ENCODE results near the gene OPRD1. TPM values are rescaled to one million over a fixed set of nuclear protein-coding genes. Genes with fewer than 3 reads are reported as not detected.
A peak's percentile ranks its signal among the peaks of the same experiment; 100 is the strongest.

The OPRD1 gene
- total RNA-seq, 2 experiments from 2014 or later: 0.02 TPM; not detected in 1

DNA sequence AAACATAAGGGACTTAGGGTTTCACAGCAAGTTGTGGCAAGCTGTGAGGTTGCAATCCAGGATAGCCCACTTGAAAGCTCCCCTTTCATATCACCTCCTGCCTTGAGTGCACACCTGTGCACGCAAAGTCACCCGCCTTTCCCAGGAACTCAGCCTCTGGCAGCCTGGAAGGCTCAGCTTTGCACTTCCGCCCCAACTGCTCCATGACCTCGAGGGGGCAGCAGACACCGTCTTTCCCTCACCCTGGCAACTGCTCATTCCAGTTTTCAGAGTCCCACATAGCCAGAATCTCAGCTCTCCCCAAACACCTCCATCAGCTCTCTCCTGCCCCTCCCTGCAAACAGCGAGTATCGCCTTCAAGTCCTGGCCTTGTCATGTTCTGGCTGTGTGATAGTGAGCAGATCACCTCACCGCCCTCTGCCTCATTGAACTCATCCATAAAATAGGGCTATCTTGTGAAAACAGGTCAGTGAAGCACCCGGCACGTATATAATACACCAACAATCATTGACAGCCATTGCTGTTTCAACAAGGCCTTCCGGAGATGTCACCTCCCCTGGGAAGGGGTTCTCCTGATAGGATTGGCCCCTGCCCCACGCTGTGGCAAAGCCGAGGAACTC is 70.1 kb downstream of the OPRD1 start:
- DNase-seq: peak; percentile 85
- H3K27me3 Mint-ChIP-seq: no peaks in the 10 kb centered on the region
- H3K27ac Mint-ChIP-seq: peak overlapping the region; percentile 1
- H3K4me1 Mint-ChIP-seq (ENCODE audit: low read depth): peaks cover 35% of the 10 kb centered on the region
- no peak overlapping the region for H3K4me3 Mint-ChIP-seq
- ATAC-seq: peak; percentile 11
- ChIA-PET POLR2A (interaction anchor here (0.7 to 1.4 kb wide), 5 partner anchors 9 to 315 kb away, joined by 3 to 4 read pairs (median 3); partner anchors contain the start of gene EPB41), CTCF (interaction anchor here (0.6 to 13.1 kb wide), 60 partner anchors 9 to 528 kb away, joined by 3 to 465 read pairs (median 4); partner anchors contain the start of genes EPB41, SRSF4, TMEM200B and YTHDF2)
- TF ChIP-seq, protein P1, sequence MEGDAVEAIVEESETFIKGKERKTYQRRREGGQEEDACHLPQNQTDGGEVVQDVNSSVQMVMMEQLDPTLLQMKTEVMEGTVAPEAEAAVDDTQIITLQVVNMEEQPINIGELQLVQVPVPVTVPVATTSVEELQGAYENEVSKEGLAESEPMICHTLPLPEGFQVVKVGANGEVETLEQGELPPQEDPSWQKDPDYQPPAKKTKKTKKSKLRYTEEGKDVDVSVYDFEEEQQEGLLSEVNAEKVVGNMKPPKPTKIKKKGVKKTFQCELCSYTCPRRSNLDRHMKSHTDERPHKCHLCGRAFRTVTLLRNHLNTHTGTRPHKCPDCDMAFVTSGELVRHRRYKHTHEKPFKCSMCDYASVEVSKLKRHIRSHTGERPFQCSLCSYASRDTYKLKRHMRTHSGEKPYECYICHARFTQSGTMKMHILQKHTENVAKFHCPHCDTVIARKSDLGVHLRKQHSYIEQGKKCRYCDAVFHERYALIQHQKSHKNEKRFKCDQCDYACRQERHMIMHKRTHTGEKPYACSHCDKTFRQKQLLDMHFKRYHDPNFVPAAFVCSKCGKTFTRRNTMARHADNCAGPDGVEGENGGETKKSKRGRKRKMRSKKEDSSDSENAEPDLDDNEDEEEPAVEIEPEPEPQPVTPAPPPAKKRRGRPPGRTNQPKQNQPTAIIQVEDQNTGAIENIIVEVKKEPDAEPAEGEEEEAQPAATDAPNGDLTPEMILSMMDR (IDR thresholded peaks at IDR 0.05): peak; percentile 91
- intact Hi-C loops (cut with micrococcal nuclease): loop anchor here (2.0 to 5.0 kb wide), 4 partner anchors 153 to 321 kb away; partner anchors contain the start of genes SRSF4 and TMEM200B
- no peaks in the 10 kb centered on the region for H3K9me3 Mint-ChIP-seq
- H3K36me3 Mint-ChIP-seq (ENCODE audit: low read depth): no peaks in the 10 kb centered on the region

DNA sequence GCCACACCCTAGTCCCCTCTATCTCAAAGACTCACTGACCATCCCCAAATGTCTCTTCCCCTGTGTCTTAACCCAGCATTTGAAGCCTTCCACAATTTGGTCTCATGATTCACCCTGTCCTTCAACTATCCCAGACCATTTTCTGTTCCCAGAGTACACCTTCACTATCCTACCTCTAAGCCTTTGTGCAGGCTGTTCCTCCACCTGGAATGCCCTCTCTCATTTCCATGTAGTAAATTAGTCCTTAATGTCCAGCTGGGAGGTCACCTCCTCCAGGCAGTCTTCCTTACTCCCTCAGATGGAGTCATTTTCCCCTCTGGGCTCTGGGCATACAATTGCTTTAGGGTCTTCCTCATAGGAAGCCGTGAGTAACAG is 71.3 kb downstream of the OPRD1 start:
- no peak overlapping the region for H3K4me3 Mint-ChIP-seq
- H3K9me3 Mint-ChIP-seq: no peaks in the 10 kb centered on the region
- CTCF ChIA-PET: interaction anchor here (1.0 to 13.1 kb wide), 7 partner anchors 30 to 319 kb away, joined by 4 to 465 read pairs (median 9); partner anchors contain the start of gene EPB41
- H3K27me3 Mint-ChIP-seq: no peaks in the 10 kb centered on the region
- peaks cover 40% of the 10 kb centered on the region for H3K4me1 Mint-ChIP-seq (ENCODE audit: low read depth)
- intact Hi-C loops (cut with micrococcal nuclease): loop anchor here (2.0 to 5.0 kb wide), 4 partner anchors 152 to 320 kb away; partner anchors contain the start of genes SRSF4 and TMEM200B
- TF ChIP-seq, protein P1 (IDR thresholded peaks at IDR 0.05): no peak
- DNase-seq: no peak
- POLR2A ChIA-PET: interaction anchor here (1.5 kb wide), 1 partner anchor 13 kb away, joined by 4 read pairs; no protein-coding TSS in a partner anchor
- ATAC-seq: no peak
- H3K36me3 Mint-ChIP-seq (ENCODE audit: low read depth): no peaks in the 10 kb centered on the region
- peak overlapping the region; percentile 6 for H3K27ac Mint-ChIP-seq

DNA sequence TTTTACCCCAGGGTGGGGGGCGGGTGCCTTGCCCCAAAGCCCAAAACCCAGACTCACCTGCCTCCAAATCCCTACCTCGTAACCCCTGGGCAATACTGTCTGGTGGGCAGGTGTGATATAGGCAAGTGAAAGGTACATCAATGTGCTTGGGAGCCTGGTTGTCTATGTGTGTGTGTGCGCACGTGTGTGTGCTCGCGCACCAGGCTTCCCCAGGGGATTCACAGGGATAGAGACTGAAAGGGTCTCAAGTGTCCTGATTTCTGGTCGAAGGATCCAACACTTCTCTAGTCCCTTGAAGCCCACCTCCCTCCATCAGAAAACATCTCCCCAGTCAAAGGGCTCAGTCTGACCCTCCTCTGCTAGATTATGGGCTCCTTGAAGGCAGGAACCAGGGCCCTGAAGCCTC is 73.5 kb downstream of the OPRD1 start:
- TF ChIP-seq, protein P1 (IDR thresholded peaks at IDR 0.05): no peak
- Mint-ChIP-seq H3K27me3 (no peaks in the 10 kb centered on the region), H3K9me3 (no peaks in the 10 kb centered on the region), H3K27ac (peak overlapping the region; percentile 59), H3K4me1 (ENCODE audit: low read depth) (peaks cover 52% of the 10 kb centered on the region), H3K4me3 (no peak overlapping the region), H3K36me3 (ENCODE audit: low read depth) (no peaks in the 10 kb centered on the region)
- ChIA-PET POLR2A (interaction anchor here (0.6 to 1.6 kb wide), 7 partner anchors 78 to 312 kb away, joined by 3 to 7 read pairs (median 4); partner anchors contain the start of gene YTHDF2), CTCF (interaction anchor here (0.9 to 13.1 kb wide), 12 partner anchors 8 to 317 kb away, joined by 3 to 465 read pairs (median 4); partner anchors contain the start of genes EPB41 and YTHDF2)
- DNase-seq: peak; percentile 22
- intact Hi-C loops (cut with micrococcal nuclease): no loop called here
- no peak for ATAC-seq

DNA sequence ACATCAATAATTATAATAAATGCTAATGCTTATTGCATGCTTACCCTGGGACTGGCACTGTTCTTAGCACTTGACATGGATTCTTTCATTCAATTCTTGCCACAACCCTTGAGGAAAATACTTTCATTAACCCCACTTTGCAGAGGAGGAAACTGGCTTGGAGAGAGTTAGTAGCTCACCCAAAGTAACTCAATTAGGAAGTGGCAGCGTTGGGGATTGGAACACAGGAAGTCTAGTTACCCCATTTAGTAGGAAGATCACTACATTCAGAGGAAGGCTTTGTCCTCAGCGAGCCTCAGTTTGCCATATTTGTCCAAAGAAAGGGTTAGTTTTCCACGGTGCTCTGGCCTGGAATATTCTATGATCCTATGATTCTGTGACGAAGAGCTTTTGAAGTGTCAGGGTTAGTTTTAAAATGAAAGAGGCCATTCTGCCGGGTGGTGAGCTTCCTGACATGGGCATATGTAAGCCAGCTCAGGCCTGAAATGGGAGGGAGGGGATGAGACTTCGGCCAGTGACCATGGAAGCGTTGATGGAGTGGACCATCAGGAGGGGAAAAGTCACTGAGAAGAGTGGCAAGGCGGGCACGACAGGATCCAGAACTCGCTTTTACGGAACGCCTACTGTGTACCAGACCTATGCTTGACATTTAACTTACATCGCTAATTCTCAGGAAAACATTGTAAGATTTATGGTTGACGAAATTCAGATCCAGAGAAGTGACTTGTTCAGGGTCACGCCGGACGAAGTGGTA is 74.2 kb downstream of the OPRD1 start:
- H3K36me3 Mint-ChIP-seq (ENCODE audit: low read depth): no peaks in the 10 kb centered on the region
- no peaks in the 10 kb centered on the region for H3K9me3 Mint-ChIP-seq
- H3K4me1 Mint-ChIP-seq (ENCODE audit: low read depth): peaks cover 54% of the 10 kb centered on the region
- H3K27me3 Mint-ChIP-seq: no peaks in the 10 kb centered on the region
- intact Hi-C loops (cut with micrococcal nuclease): no loop called here
- DNase-seq (peak; percentile 12), ATAC-seq (no peak)
- TF ChIP-seq, protein P1 (IDR thresholded peaks at IDR 0.05): no peak
- H3K4me3 Mint-ChIP-seq: peak overlapping the region; percentile 86
- CTCF ChIA-PET: interaction anchor here (0.9 to 13.1 kb wide), 5 partner anchors 9 to 317 kb away, joined by 3 to 465 read pairs (median 3); partner anchors contain the start of gene YTHDF2
- peak overlapping the region; percentile 98 for H3K27ac Mint-ChIP-seq
- POLR2A ChIA-PET: interaction anchor here (0.5 to 0.9 kb wide), 3 partner anchors 148 to 305 kb away, joined by 3 to 4 read pairs (median 3); no protein-coding TSS in a partner anchor
